Suprapubic skin (tissue), 4 donors: ENCODE data around the gene MT1A.
"Not testable (repeated sequence)": the region's sequence is repeated elsewhere in the genome, so short reads cannot be mapped to it uniquely, and the experiment has no call there.

Source experiments
- CTCF ChIP-seq, 2 donors: fragments of 200-600 bp in 1 of 2; fragments of 450-650 bp in 1 of 2; sonication (generic) in 1 of 2; IDR thresholded peaks; one replicate each; pipeline ENCODE4 v1.5.1; 2016 to 2019; ENCODE audit warnings: antibody characterized with exemption in 2 of 2, mild to moderate bottlenecking in 1 of 2, moderate library complexity in 1 of 2
- EP300 ChIP-seq: sonication (generic); formaldehyde crosslinking; IDR thresholded peaks from one replicate; pipeline ENCODE4 v1.6.1; 2017; ENCODE audit warnings: antibody characterized with exemption
- POLR2AphosphoS5 ChIP-seq, 3 donors: sonication (generic); formaldehyde crosslinking; IDR thresholded peaks; one replicate each; pipeline ENCODE4 v1.6.1; 2017; ENCODE audit warnings: antibody characterized with exemption in 3 of 3

DNA sequence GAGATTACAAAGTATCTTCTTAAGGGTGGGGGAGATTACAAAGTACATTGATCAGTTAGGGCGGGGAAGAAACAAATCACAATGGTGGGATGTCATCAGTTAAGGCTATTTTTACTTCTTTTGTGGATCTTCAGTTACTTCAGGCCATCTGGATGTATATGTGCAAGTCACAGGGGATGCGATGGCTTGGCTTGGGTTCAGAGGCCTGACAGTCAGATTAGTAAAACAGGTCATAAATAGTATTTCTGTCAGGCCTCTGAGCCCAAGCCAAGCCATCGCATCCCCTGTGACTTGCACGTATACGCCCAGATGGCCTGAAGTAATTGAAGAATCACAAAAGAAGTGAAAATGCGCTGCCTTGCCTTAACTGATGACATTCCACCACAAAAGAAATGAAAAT lies 36.1 kb downstream of the MT1A start:
- TF ChIP-seq CTCF (IDR thresholded peaks at IDR 0.05); EP300; POLR2AphosphoS5 (IDR thresholded peaks at IDR 0.05): not testable (repeated sequence)
